Liver (tissue), 9 donors: Measurements from ENCODE around the gene DHRS2. TPM values are rescaled to one million over a fixed set of nuclear protein-coding genes. Genes with fewer than 3 reads are reported as not detected.

Experiments
- DNase-seq: peaks from one replicate; pipeline ENCODE4 v3.0.0-alpha.2; 2017; ENCODE audit warnings: low spot score
- H3K27ac ChIP-seq, 2 donors: one replicate each; pipeline ENCODE4 v1.7.0; 2013; ENCODE audit warnings: inconsistent platforms in 2 of 2, low read length in 2 of 2, control low read depth in 1 of 2, low read depth in 1 of 2, mild to moderate bottlenecking in 1 of 2
- H3K27me3 ChIP-seq, 4 donors: one replicate each; pipeline versions ENCODE4 v1.6.1 to v1.7.0; 2013; ENCODE audit warnings: low read length in 3 of 4, inconsistent platforms in 1 of 4, mild to moderate bottlenecking in 1 of 4, moderate library complexity in 1 of 4; ENCODE audit not compliant: control insufficient read depth in 4 of 4, insufficient read depth in 4 of 4
- H3K36me3 ChIP-seq, 4 donors: one replicate each; pipeline versions ENCODE4 v1.6.1 to v1.7.0; 2013; ENCODE audit warnings: low read length in 3 of 4, mild to moderate bottlenecking in 3 of 4, low read depth in 1 of 4, moderate library complexity in 1 of 4; ENCODE audit not compliant: control insufficient read depth in 4 of 4, insufficient read depth in 3 of 4
- H3K4me1 ChIP-seq, 4 donors: one replicate each; pipeline versions ENCODE4 v1.6.1 to v1.7.0; 2013; ENCODE audit warnings: low read length in 3 of 4, mild to moderate bottlenecking in 3 of 4, moderate library complexity in 1 of 4; ENCODE audit not compliant: control insufficient read depth in 4 of 4, insufficient read depth in 4 of 4
- H3K4me3 ChIP-seq, 3 donors: one replicate each; pipeline versions ENCODE4 v1.6.1 to v1.7.0; 2013; ENCODE audit warnings: low read length in 3 of 3, control low read depth in 1 of 3, low read depth in 1 of 3, mild to moderate bottlenecking in 1 of 3
- H3K9ac ChIP-seq, 2 donors: one replicate each; pipeline ENCODE4 v1.7.0; 2013; ENCODE audit warnings: low read length in 2 of 2, mild to moderate bottlenecking in 2 of 2, moderate library complexity in 2 of 2, control low read depth in 1 of 2, low read depth in 1 of 2
- H3K9me3 ChIP-seq, 4 donors: one replicate each; pipeline versions ENCODE4 v1.6.1 to v1.7.0; 2013; ENCODE audit warnings: low read length in 3 of 4; ENCODE audit not compliant: control insufficient read depth in 4 of 4
- ATF3 ChIP-seq: IDR thresholded peaks from 2 replicates; pipeline ENCODE4 v1.6.1; 2016; ENCODE audit warnings: antibody characterized with exemption
- CTCF ChIP-seq: fragments of 150-350 bp; IDR thresholded peaks from 2 replicates; pipeline ENCODE4 v1.5.1; 2017; ENCODE audit warnings: improper control_type of control experiment, low read depth, low read length; ENCODE audit not compliant: missing input control
- EGR1 ChIP-seq, 2 donors: IDR thresholded peaks; 2 replicates each; pipeline ENCODE4 v1.6.1; 2016 to 2018; ENCODE audit warnings: antibody characterized with exemption in 2 of 2, low read depth in 2 of 2
- FOXA1 ChIP-seq: IDR thresholded peaks from 2 replicates; pipeline ENCODE4 v1.6.1; 2016; ENCODE audit warnings: antibody characterized with exemption
- FOXA2 ChIP-seq: IDR thresholded peaks from 2 replicates; pipeline ENCODE4 v1.6.1; 2016; ENCODE audit warnings: antibody characterized with exemption
- GABPA ChIP-seq, 2 donors: IDR thresholded peaks in 1 of 2; conservative IDR thresholded peaks in 1 of 2; 2 replicates each; pipeline ENCODE4 v1.6.1; 2016; ENCODE audit warnings: antibody characterized with exemption in 2 of 2, mild to moderate bottlenecking in 1 of 2, moderate library complexity in 1 of 2
- HNF4A ChIP-seq, 2 donors: conservative IDR thresholded peaks; 2 replicates each; pipeline ENCODE4 v1.6.1; 2016; ENCODE audit warnings: antibody characterized with exemption in 2 of 2, mild to moderate bottlenecking in 2 of 2
- HNF4G ChIP-seq: IDR thresholded peaks from 2 replicates; pipeline ENCODE4 v1.6.1; 2016; ENCODE audit warnings: antibody characterized with exemption
- JUND ChIP-seq, 2 donors: IDR thresholded peaks; 2 replicates each; pipeline ENCODE4 v1.6.1; 2016; ENCODE audit warnings: antibody characterized with exemption in 2 of 2
- MAX ChIP-seq: IDR thresholded peaks from 2 replicates; pipeline ENCODE4 v1.6.1; 2016; ENCODE audit warnings: antibody characterized with exemption
- NR2F2 ChIP-seq: IDR thresholded peaks from 2 replicates; pipeline ENCODE4 v1.6.1; 2016; ENCODE audit warnings: antibody characterized with exemption
- RAD21 ChIP-seq, 2 donors: IDR thresholded peaks; 2 replicates each; pipeline ENCODE4 v1.6.1; 2016; ENCODE audit warnings: antibody characterized with exemption in 2 of 2, mild to moderate bottlenecking in 2 of 2
- REST ChIP-seq: IDR thresholded peaks from 2 replicates; pipeline ENCODE4 v1.6.1; 2016; ENCODE audit warnings: antibody characterized with exemption, mild to moderate bottlenecking
- RXRA ChIP-seq, 2 donors: IDR thresholded peaks; 2 replicates each; pipeline ENCODE4 v1.6.1; 2017 to 2018; ENCODE audit warnings: antibody characterized with exemption in 2 of 2, mild to moderate bottlenecking in 1 of 2
- SP1 ChIP-seq: IDR thresholded peaks from 2 replicates; pipeline ENCODE4 v1.6.1; 2018; ENCODE audit warnings: antibody characterized with exemption, mild to moderate bottlenecking
- TAF1 ChIP-seq: conservative IDR thresholded peaks from 2 replicates; pipeline ENCODE4 v1.6.1; 2016; ENCODE audit warnings: antibody characterized with exemption, mild to moderate bottlenecking
- YY1 ChIP-seq: IDR thresholded peaks from 2 replicates; pipeline ENCODE4 v1.6.1; 2016; ENCODE audit warnings: antibody characterized with exemption, mild to moderate bottlenecking
- ZBTB33 ChIP-seq: IDR thresholded peaks from 2 replicates; pipeline ENCODE4 v1.6.1; 2016; ENCODE audit warnings: antibody characterized with exemption
- WGBS: extraction: QIAGEN DNeasy Blood & Tissue Kit; methylation state at CpG from one replicate; pipeline ENCODE4 v1.1.7; 2013; 5-methylcytosine and 5-hydroxymethylcytosine counted together
- polyA plus RNA-seq, 2 donors: library from polyadenylated mRNA; stranded (reverse) in 1 of 2; unstranded in 1 of 2; fragments of 200-250 nt in 1 of 2; fragments of >200 nt in 1 of 2; fragmentation: Nextera tagmentation in 1 of 2; extraction: Ambion mirVana in 1 of 2; gene quantifications; one replicate each; pipeline versions ENCODE4 v1.2.1 to v1.2.3, GENCODE V29; 2013 to 2015
- total RNA-seq, 2 donors: library from RNA; depleted of rRNA; stranded (reverse); fragments of >200 nt; gene quantifications; one replicate each; pipeline ENCODE4 v1.2.3, GENCODE V29; 2014
- donor health status: healthy.
- donor health status: healthy.
- donor health status: healthy.
- donor health status: healthy.
- donor health status: healthy.

Gene DHRS2
- total and polyA plus RNA-seq, 4 donors, result 0.33 to 1.0 (median 0.62) TPM

GRCh38 chr14:23610815-23611289, 25.3 kb upstream of the DHRS2 start:
- no peaks in the 10 kb centered on the region for H3K27me3 ChIP-seq
- H3K9me3 ChIP-seq, result no peaks in the 10 kb centered on the region
- DNase-seq, result no peak
- H3K4me3 ChIP-seq, result no peak overlapping the region
- H3K9ac ChIP-seq, result no peak overlapping the region
- peak overlapping the region; percentile 68 to 74 for H3K27ac ChIP-seq
- TF ChIP-seq ZBTB33 (no peak), SP1 (no peak), ATF3 (no peak), HNF4G (no peak), RAD21 (IDR thresholded peaks at IDR 0.05) (no peak), RXRA (IDR thresholded peaks at IDR 0.05) (no peak), GABPA (IDR thresholded peaks at IDR 0.05 in 1 of 2, conservative IDR thresholded peaks at IDR 0.05 in 1 of 2) (no peak), FOXA2 (no peak), FOXA1 (no peak), JUND (IDR thresholded peaks at IDR 0.05) (no peak), MAX (no peak), NR2F2 (no peak), HNF4A (conservative IDR thresholded peaks at IDR 0.05) (no peak), REST (no peak), EGR1 (IDR thresholded peaks at IDR 0.05; ENCODE audit: low read depth in 2 of 2) (no peak), YY1 (no peak), TAF1 (no peak), CTCF (no peak)
- no peaks in the 10 kb centered on the region for H3K36me3 ChIP-seq
- 60% methylated on average over 4 of the region's 4 CpGs for WGBS
- peaks cover 17 to 59% (median 47%) of the 10 kb centered on the region in 4 donors for H3K4me1 ChIP-seq
